RPMI8226 (cell line): Measurements from ENCODE around the gene CYBC1.
A peak's percentile ranks its signal among the peaks of the same experiment; 100 is the strongest.

ENCODE experiments used
- DNase-seq: peaks from one replicate; pipeline ENCODE4 v3.0.0-alpha.2; 2015

Gene CYBC1

DNA sequence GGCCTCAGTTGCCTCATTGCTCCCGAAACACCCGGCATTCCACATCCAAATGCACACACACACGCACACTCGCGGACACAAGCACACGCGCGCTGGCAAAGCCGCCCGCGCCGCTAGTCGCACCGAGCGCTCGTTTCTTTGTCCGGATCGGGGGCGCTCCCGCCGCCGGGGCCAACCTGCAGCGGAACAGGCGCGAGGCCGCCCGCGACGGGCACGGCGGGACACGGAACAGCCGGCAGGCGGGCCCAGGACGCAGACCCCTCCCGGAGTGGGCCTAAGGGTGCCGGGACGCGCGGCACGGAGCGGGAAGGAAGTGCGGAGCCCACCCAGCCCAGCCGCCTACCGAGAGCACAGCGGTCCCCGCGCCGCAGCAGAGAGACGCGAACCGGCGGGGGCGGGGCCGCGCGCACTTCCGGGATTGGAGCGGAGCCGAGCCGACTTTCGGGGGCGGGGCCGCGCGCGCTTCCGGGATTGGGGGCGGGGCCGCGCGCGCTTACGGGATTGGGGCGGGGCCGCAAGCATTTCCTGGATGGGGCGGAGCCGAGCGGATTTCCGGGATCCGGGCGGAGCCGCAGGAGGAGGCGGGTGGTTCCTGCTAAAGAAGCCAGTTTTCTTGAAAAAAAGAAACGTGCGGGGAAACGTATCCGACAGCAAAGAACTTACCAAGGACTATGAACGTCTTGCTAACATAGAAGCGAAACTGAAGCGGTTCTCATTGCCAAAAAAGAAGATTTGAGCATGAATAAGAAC lies at the start of gene CYBC1:
TSS of gene CYBC1 (minus strand) at position 396 of the 750 bp plus-strand sequence. CDS start 1,498 bp downstream, outside the sequence.
- peak; percentile 95 for DNase-seq

DNA sequence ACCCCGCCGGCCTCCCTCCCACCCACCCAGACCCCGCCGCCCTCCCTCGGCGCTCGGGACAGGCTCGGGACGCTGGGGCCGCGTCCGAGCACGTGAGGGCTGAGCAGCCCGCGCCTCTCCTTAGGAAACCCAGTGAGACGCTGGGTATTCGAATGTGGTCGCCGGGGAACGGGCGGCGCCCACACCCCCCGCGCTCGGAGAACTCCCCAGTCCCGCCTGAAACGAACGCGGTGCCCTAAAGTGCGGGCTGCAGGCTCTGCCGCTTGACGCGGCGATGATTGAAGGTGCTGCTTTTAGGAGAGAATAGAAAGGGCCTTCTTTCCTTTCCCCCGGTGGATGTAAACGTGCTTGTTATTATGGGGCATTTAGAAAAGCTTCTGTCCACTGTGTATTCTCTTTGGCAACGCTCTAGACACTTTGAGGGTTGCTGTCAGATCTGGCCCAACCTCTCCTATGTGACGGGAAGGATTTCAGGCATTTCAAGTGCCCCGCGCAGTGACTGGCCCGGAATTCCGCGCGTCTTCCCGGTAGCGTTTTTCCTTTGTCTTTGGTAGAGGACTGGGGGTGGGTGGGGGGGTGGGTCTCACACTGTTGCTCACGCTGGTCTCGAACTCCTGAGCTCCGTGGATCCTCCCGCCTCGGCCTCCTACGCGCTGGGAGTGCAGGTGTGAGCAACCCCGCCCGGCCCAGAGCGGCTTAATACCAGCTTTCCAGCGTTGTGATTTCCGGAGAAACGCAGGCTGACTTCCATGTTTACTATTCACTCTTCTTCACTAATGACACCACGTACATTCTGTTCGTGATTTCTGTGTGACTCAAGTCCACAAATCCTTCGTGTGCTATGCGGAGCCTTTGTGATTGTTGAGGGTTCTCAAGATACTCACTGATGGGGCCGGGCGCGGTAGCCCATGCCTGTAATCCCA lies 47.2 kb upstream of the CYBC1 start:
- DNase-seq: peak; percentile 66

DNA sequence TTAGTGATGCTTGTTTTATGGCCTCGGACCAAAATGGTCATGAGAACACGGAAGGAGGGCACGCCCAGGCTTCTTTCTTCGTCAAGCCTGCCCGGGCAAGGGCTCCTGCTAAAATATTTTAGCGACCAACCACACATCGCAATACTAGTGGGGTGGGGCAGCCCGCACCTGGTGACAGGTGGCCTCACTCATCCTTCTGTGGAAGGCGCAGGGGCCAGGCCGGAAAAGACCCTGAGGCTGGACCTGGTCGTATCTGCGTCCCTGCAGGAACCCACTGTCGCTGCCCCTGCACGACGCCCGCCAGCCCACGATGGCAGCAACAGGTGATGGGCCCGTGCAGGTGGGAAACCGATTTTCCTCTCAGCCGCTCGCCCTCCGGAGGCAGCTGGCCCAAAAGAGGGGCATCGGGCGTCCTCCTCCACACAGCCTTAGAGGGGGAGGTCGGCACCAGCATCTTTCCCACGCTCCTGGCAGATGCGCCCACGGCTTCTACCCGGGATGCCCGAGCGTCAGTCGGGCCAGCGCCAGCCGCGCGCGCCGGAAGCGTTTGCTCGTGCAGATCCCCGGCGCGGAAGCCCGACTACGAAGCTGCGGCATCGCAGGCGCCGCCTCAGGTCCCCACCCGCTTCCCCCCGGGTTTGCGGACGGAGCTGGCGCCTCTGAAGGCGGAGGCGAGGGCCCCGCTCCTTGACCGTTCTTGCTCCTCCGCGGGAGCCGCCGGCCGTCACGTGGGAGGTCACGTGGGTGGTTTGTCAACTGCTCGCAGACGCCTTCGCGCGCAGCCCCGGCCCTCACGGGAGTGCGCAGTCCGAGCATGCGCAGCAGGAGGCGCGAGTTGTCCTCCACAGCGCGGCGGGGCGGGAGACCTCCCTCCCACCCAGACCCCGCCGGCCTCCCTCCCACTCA lies 46.2 kb upstream of the CYBC1 start:
- peak; percentile 96 for DNase-seq

DNA sequence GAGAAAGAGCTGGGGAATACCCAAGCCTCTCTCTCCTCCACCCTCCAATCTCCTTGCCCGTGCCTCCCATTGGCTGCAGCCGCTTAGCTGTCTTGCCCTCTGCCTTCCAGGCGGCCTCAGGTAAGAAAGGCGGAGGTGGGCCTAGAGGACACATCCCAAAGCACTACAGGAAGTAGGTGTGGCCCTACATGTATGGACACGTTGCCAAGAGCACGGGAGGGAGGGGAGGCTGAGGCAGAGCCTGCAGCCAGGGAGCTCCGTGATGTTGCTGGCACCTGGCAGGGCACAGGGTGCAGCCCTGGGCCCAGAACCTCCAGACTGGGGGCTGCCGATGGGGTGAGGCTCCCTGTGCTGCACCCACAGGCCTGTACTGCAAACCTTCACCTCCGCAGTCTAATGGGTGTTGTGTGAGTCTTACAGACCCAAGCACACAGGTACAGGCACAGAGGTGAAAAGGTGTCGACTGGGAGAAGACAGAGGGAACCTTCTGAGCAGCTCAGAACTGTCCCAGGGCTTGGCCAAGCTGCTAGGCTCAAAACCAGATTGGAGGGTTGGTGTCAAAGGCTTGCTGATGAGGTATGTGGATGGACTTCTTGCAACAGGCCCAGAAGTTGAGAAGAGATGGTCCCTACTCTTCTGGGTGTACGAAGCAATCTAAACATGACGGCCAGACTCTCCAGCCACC lies 45.4 kb upstream of the CYBC1 start:
- DNase-seq: no peak

DNA sequence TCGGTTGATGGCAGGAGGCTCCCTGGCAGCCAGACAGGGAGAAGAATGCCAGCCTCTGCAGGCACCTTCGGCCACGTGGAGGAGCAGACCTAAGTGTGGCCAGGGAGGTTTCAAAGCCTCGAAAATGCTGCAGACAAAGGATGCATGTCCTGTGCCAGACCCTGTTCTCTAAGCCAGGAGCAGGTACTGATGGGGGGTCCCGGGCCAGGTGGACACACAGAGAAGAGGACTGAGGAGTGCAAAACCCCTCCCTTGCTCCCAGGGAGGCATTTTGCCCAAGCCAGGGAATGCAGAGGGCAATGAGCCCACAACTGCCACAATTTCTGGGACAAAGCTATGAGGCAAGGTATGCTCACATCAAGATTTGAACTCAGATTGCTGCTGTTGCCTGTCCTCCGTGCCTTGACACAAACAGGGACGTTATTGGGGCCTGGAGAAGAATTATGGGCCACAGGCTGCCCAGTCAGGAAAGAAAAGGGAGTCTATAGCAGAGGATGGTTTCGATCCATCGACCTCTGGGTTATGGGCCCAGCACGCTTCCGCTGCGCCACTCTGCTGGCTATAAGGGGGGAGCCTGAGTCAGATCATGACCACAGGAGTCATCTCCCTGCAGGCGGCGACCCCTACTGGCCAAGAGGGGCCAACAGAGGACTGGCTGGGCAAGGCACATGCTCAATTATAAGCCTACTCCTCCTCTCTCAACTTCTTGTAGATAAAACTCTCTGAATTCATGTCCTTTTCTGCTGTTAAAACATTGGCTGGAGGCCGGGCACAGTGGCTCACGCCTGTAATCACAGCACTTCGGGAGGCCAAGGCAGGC lies 43.9 kb upstream of the CYBC1 start:
- DNase-seq: peak; percentile 95

DNA sequence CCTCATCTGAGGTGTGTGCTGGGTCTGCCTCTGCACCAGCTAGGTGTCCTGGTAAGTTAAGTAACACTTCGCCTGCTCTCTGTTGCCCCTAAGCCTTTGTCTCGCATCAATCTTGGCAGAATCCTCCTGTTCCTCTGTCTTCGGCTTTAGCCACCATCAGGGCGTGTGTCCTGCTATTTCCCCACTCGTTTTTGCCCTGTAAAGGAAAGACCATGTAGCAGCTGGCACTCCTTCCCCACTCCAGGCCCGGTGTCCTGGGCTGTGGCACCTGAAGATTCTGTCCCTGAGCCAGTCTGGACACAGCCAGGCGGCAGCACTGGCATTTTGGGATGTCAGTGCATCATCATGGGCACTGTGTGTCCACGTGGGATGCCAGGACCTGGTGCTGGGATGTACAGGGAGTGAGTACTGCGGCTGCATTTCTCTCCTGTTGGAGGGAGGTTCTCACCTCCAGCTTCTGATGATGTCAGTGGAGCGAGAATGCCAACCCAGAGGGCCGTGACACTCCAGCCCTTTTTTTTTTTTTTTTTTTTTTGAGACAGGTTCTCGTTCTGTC lies 42.8 kb upstream of the CYBC1 start:
- no peak for DNase-seq

DNA sequence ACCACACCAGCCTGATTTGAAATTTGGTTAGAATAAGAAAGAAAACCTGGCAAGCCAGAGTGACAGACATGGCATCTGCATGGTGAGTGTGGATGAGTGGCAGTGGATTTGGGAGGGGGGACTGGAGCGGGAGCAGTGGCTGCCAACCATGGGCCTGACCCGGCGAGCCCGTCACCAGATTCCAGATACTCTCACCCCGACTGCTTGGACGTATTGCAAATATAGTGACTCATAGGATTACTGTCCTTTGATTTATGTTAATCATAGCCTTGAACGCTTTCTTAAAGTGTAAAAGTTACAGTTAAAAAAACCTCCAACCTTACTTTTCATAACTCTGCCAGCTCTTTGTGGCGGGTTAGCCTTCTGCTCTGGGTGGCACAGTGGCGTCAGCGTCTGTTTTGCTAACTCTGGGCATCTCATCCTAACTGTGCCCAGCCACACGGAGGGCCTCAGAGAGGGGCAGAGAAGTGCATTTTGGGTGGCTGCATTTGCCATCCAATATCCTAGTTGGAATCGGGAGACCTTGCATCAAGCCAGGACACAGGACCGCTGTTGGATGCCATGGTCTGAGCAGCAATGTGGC lies 42.2 kb upstream of the CYBC1 start:
- DNase-seq: no peak

DNA sequence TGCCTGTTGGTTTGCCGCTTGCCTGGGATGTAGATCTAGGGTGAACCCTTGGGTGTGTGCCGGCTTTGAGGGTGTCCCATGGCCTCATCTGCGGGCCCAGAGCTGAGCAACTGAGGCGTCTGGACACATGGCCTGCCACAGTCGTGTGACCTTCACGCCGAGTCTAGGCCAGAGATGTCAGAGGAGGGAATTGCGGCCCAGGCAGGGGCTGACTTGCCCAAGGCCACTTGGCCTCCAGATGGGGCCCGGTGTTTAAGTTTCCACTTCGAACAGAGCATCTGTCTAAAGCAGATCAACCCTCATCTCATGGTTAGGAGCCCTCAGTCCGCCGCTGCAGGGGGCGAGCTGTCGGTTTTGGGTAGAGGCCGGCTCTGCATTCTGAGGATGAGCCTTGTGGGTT lies 41.0 kb upstream of the CYBC1 start:
- no peak for DNase-seq

DNA sequence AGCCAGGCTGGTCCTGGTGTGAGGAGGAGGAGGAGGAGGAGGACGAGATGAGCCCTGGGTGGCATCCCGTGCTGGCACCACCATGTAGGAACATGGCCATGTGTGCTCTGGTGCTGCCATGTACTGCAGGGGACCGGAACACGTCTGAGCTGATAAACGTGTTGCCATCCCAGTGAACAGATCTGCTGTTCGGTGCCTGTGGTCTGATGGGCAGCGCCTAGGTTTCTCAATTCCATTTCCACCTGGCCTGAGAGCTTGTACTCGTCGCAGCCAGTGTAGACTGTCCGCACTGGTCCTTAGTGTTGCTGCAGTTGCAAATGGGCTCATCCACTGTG lies 40.6 kb upstream of the CYBC1 start:
- no peak for DNase-seq

DNA sequence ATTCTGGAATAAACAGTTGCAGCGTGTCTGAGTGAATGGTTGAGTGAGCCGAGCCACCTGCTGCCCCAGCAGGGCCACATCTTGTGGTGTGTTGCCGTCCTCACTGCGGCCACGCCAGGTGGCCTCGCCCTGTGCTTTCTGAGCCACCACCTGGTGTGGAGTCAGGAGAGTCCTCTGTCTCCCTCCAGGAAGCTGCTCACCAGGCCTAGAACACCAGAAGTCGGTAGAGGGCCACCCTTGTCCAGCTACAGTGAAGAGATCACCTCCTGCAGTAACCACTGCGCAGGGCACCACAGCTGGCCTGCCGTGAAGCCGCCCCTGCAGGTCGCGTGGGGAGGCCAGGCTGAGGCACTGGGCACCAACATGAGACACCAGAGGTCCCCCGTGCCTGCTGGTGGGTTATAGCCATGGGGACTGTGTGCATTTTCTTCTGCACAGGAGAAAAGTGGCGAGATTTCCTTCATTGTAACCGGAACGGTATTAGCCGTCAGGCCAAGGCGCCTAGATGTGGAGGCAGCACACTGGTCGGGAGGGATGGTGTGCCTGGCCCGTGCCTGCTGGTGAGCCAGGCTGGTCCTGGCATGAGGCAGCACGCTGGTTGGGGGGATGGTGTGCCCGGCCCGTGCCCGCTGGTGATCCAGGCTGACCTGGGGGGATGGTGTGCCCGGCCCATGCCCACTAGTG lies 40.1 kb upstream of the CYBC1 start:
- DNase-seq: no peak

DNA sequence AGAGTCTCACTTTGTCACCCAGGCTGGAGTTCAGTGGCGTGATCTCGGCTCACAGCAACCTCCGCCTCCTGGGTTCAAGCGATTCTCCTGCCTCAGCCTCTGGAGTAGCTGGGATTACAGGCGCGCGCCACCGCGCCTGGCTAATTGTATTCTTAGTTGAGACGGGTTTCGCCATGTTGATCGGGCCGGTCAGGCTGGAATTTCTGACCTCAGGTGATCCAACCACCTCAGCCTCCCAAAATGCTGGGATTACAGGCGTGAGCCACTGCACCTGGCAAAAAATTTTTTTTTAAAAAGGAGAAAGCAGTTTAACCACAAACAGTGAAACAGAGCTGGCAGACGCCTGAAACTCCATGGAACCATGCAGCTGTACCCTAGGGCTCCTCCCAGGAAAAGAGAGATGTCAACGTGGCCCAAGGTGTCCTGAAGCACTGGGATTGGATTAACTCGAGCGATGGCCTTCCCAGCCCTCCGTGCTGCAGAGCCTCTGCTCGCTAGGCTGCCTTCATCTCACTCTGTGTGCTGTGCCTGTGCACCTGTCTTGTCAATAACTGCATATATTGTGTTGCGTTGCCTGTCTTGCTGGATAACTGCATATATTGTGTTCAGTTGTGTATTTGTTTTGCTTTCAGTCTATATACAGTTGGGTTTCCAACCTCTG lies 39.4 kb upstream of the CYBC1 start:
- no peak for DNase-seq

DNA sequence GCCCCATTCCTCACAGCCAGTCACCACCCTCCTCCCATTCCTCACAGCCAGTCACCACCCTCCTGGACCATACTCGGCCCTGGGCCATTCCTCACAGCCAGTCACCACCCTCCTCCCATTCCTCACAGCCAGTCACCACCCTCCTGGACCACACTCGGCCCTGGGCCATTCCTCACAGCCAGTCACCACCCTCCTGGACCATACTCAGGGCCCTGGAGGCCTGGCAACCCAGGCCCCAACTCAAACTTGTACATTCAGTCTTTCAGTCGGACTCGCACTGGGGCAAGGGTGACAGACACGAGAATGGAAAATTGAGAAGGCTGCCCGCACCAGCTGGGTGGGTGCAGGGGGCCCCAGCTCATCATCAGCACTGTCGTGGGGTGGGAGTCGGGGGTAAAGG lies 38.6 kb upstream of the CYBC1 start:
- no peak for DNase-seq

DNA sequence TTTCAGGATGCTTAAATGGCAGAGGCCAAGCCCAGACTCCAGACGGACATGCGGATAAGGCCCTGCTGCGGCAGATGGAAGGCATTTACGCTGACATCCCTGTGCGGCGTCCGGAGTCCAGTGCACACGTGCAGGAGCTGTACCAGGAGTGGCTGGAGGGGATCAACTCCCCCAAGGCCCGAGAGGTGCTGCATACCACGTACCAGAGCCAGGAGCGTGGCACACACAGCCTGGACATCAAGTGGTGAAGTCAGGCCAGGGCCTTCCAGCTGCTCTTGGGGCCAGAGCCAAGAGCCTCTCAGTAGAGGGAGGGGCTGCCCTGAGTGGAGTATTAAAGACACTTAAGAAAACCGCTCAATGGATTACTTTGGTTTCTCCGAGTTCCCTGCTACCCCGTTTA lies 37.4 kb upstream of the CYBC1 start:
- no peak for DNase-seq

DNA sequence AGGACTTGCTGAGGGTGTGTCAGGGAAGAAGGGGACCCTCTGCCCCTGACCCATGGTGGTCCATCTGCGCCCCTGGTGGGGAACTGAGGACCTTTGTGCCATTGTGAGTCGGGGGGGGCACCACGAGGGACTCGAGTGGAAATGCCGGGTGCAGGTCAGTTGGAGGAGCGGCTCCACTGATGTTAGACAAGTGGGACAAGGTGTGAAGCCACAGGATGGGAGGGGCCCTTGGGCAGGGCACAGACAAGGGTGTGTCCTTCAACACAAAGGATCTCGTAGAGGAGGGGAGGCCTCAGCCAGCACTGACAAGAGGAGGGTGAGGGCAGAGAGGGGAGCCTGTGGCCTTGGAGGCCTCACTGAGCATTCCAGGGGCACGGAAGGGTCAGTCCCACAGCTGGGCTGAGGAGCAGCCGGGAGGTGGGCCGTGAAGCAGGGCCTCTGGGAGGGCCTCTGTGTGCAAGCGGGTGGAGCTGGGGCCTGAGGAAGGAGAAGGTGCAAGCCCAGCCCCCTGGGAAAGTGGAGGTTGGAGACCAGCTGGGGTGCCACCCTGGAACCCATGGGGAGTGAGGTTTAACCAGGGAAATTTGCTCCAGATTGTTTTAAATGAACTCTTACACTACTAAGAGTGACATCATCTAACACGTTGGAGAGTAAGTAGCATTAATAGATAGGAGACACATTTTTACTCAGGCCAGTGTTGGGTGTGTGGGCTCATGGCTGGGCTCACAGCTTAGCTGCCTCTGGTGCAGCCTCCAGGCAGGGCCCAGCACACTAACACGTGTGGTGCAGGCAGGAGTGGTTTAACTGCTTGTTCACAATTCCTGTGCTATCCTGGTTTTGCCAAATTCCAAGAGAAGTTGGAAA lies 35.9 kb upstream of the CYBC1 start:
- DNase-seq: no peak

DNA sequence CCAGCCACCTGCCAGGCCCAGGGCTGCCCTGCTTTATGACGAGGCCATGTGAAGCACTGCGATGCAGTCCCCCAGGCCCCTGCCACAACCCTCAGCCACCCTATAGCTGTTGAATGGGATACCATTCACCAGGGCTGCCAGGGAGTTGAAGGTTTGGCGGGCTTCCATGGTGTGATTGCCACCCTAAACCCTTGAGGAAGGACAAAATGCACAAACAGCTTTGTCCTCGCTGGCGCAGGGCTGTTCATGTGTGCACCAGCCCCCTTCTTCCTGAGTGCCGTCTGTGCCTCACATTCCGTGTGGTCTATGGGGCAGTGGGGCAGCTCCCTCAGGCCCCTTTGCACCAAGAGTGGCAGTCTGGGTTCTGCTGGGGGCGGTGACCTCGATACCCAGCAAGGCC lies 33.3 kb upstream of the CYBC1 start:
- no peak for DNase-seq

DNA sequence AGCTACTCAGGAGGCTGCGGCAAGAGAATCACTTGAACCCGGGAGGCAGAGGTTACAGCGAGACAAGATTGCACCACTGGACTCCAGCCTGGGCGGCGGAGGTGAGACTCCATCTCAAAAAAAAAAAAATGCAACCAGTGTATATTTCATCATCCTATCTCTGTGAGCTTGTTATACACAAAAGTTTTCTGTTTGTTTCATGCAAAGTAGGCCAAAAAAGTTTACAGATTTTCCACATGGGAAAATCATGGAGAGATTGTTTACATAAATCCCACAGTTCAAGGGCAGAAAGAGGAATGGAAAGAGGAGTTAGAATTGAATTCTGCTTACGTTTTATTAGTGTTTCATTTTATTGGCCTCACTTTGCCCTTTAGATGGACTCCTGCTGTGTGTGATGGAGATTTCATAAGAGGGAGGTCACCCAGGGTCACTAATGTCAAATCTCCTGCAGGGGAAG lies 32.7 kb upstream of the CYBC1 start:
- DNase-seq: no peak

DNA sequence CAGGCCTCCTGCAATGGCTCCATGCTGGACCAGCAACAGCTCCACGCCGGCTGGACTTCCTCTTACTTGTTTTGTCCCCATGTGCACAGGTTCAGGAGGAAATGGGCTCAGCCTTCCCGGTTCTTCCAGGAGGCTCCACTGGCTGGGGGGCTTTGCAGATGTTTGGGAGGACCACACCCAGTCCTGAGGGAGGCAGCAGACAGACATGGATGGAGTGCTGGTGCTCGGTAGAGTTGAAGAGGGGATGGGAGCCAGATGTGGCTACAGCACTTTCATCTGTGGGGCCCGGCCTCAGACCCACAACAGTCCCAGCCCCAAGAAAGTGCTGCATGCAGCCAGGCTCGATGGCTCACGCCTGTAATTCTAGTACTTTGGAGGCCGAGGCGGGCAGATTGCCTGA lies 29.8 kb upstream of the CYBC1 start:
- DNase-seq: no peak

DNA sequence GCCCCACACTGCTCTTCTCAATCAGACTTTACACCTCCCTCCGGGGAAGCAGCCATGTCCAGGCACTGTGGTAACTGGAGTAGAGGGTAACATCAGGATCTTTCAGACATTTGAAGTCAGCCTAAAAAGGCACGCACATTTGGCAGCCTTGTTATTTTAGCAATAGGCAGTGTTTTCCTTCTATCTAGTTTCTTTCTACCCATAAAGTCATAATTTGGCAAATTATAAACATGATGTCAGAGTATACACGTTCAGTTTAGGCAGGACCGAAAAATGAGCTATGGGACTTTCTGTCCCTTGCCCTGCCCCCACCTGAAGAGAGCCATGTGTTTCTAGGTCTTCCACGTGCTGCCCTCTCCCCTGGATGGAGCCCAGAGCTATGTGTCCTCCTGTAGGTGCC lies 29.1 kb upstream of the CYBC1 start:
- DNase-seq: no peak

DNA sequence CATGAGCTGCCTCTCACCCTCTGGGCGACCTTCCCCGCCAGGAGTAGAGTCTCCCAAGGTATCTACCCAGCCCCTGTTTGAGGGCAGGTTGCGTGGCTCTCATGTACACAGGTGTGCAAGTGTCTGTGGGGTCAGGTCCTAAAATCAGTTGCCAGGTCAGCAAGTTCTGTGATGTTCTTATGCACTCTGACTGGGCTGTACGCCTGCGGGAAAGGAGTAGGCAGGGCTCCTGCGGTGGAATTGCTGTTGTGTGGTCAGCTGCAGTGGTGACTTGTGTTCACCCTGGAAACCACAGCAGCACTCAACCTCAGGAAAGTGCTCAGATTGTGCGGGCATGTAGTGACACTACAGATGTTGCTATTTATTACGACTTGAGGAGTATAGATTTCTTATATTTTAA lies 27.4 kb upstream of the CYBC1 start:
- no peak for DNase-seq
